NCI-H146 treated with DMSO at 0.1 percent for 48 hours (cell line): ENCODE data around the gene TMUB1.

Experiments
- DNase-seq: peaks from one replicate; lab custom pipeline; 2025; ENCODE audit not compliant: unreplicated experiment; lab: John Stamatoyannopoulos, UW

TMUB1 gene

GRCh38 chr7:151104411-151105235 lies 21.3 kb upstream of the TMUB1 start:
- DNase-seq: no peak

DNA sequence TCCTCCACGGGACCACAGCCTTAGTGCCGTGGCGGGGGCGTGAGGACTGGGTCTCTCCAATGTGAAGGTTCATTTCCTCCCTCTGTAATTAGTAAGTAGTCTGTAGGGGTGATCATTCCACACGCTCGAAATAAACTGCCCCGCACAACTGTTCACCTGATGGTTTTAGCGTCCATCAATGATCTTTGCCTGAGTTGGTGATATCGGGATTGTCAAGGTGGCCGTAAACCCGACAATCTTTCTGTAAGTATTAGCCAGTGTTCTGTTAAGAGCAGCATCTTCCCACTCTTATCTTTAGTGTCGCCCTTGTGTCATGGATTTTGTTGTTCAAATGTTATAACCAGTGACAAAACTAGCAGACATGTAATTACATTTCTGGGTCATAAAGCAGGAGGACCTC lies 20.7 kb upstream of the TMUB1 start:
- DNase-seq: no peak

GRCh38 chr7:151102991-151103390 lies 19.7 kb upstream of the TMUB1 start:
- DNase-seq: no peak

DNA sequence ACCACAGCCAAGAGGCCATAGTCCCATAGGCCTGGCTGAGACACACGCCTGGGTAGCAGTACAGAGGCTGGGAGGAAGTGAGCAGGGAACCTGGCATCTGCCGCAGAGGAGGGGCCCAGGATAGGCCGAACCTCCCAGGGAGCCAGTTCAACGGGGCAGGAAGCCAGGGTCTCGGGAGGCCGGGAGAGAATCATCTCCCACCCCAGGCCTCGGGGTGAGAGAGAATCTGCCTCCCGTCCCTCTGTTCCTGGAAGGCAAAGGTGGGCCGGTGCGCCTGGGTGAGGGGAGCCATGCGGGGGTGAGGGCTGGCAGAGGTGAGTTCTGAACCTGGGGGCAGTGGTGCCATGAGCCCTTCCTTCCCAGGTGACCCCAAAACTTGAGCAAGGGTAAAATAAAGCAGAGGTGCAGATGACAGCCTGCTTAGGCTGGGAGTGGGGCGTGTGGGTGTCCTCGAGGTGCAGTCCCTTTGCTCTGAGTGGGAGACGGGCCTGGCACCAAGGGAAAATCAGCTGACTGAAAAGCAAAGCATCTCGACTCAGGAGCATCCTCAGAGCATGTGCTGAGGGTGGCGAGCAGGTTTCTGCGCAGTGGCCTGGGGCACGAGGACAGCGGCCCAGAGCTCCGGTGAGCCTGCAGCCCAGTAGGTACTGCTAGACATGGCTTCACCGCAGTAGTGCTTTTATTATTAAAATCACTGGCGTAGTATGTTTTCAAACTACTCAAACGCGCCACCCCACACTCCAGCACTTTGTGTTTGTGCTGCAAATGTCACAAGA lies 18.5 kb upstream of the TMUB1 start:
- no peak for DNase-seq

DNA sequence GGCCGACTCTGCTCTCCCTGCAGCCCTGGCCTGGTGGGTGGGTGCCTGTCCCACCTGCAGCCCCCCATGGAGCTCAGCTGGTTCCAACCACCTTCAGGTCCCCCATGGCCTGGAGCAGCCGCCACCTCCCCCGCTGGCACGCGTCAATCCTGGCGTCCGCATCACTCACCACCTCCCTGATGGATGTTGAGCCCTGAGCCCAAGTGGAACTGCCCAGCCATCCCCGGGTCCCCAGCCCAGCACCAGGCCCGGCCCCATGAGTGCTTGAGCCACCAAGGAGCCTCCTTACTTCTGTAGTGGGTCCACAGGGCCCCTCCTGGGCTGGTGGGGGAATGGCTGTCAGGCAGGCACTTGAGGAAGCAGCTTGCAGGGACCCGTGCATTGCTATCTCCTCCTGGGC lies 17.6 kb upstream of the TMUB1 start:
- DNase-seq: no peak

GRCh38 chr7:151099486-151100211 lies 16.4 kb upstream of the TMUB1 start:
- no peak for DNase-seq

- DNase-seq: no peak
Observed at GRCh38 chr7:151095828-151096475, 12.7 kb upstream of the TMUB1 start.

GRCh38 chr7:151095123-151095797 lies 12.0 kb upstream of the TMUB1 start:
- DNase-seq: no peak

- DNase-seq: no peak
Observed at GRCh38 chr7:151094675-151095074, 11.4 kb upstream of the TMUB1 start.

- DNase-seq: no peak
Observed at GRCh38 chr7:151093748-151094147, 10.5 kb upstream of the TMUB1 start.

DNA sequence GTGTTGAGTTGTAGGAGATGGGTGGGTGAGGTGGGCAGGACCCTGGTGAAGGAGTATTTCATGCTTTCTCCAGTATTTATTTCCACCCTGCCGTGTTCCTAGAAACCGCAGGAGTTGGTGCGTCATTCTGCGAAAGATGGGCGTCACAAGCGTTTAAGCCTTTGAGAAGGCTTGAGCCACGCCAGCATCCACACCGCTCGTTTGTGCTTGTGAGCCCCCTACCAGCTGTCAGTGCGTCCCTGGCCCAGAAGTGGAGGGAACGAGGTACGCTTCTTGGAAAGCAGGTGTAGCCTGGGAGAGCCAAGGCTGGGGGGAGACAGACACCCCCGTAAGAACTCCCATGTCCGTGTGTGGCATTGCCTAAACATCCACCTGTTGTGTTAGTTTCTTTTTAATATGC lies 8.7 kb upstream of the TMUB1 start:
- no peak for DNase-seq

GRCh38 chr7:151091431-151091830 lies 8.1 kb upstream of the TMUB1 start:
- DNase-seq: no peak

DNA sequence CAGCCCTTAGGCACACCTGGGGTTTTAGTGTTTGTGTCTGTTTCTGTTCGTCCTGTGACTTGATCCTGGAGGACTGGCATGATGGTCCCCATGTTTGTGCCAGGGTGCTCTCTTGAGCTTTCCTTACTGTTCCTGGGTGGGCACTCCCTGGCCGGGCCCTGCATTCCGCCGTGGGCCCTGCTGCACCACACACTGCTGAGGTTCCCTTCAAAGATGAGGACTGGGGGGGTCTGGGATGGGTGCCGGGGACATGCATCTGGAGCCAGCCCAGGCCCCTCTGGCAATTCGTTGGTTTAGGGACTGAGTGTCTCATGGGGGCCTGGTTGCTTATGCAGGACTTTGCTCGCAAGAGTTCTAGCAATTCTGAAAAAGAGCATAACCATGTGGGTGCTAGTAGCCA lies 7.7 kb upstream of the TMUB1 start:
- no peak for DNase-seq

GRCh38 chr7:151089893-151090730 lies 6.8 kb upstream of the TMUB1 start:
- no peak for DNase-seq

- DNase-seq: no peak
Observed at GRCh38 chr7:151088856-151089699, 5.8 kb upstream of the TMUB1 start.

DNA sequence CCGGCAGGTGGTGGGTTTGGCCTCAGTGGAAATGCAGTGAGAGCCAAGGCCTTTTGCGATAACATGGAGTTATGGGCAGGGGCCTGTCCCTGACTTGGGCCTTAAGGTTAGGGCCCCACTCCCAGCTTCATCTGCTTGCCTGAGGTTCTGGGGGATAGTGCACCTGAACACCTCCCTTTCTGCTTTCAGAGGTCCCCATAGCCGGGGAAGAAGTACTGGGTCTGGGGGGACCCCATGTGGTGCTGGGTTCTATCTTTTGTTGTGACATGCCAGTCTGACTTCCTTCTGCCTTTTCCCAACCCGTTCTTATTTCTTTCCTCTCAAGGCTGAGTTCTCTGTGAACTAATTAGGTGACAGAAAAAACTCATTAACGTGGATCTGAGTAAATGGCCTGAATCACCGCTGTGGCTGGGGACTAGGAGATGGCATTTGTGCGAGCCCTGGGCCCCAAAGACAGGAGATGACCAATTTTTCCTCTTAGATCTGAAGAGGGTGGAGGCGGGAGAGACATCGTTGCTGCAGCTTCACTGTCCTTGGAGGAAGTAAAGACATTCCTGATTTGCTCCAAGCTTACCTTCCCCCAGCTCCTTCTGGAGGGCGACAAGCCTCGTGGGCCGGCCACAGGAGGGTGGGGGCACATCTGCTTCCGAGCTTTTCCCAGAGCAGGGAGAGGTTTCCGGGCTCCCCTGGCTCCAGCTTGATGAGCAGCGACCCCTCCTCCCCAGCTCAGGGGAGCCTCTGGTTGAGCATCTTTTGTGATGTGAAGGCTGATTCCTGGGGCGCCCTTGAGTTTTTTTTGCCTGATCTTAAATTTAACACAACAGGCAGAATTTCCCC lies 4.9 kb upstream of the TMUB1 start:
- no peak for DNase-seq

DNA sequence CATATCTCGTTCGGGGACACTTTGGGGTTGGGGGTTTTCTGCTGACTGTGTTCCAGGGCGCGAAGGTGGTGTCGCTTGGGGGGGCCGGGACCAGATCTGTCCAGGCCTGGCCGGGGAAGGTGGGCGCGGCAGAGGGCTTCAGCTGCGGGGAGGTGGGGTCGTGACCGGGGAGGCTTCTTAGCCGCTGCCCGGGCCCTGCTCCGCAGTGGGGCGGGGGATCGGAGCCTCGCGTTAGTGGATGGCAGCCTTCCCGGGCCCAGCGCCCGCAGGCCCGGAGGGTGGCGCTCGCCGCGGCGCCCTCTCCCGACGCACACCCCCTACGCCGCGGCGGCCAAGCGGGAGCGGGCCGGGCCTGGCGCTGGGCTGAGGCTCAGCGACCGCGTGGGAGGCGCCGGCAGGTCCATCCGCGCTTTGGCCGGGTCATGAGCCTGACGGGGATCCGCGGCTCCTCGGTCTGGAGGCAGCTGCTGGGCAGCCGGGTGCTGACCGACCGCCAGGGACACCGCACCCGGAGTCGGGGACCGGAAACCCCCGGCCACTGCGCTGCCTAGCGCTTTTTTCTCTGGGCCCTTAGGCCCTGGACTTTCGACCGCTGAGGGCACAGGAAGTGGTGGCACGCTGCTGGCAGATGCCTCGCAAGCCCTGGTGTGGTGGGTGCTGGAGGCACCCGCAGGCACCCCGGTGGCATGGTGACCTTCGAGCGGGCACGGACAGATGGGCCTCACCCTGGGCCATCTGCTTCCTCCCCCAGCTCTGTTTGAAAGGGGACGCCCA lies 4.1 kb upstream of the TMUB1 start:
- DNase-seq: no peak
